Stimulated activated CD4-positive, alpha-beta T cell treated with anti-CD3 and anti-CD28 coated beads, TNF-alpha, amount 100 ng/mL, for 48 hours (primary cell): ENCODE results near the gene CAB39.

Experiments
- DNase-seq, 3 donors: peaks; one replicate each; pipeline ENCODE4 v3.0.0-alpha.2; 2020; ENCODE audit warnings: low read depth in 3 of 3

Gene CAB39

DNA sequence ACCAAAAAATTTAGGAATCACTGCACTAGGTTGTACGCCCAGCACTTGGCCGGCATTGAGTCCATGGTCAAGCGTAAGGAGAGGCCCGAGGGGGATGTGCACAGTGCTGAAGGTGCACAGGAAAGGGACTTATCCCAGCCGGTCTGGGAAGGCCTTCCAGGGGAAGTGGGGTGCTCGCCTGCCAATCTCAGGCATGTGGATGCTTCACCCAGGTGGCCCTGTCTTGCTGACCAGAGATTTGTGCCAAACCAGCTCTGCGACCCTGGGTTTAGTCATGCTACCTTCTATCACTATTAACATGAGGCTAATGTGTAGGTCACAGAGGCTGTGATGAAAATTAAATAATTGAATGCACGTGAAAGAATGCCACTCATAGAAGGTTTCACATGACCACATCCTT lies 150.4 kb downstream of the CAB39 start:
- DNase-seq = no peak

- no peak for DNase-seq
Measured at GRCh38 chr2:230863442-230864121, 150.9 kb downstream of the CAB39 start.

GRCh38 chr2:230864122-230864604 lies 151.5 kb downstream of the CAB39 start:
- DNase-seq = no peak

GRCh38 chr2:230864605-230865306 lies 152.1 kb downstream of the CAB39 start, which contains the start of gene ITM2C:
ITM2C (plus strand) TSS chr2:230864942; CDS start chr2:230865026, 84 bp downstream.
- peak; percentile 26 to 67 (median 64) for DNase-seq

GRCh38 chr2:230865307-230865765 lies 152.7 kb downstream of the CAB39 start:
- no peak for DNase-seq

- no peak for DNase-seq
Measured at GRCh38 chr2:230865766-230866755, 153.4 kb downstream of the CAB39 start.

DNA sequence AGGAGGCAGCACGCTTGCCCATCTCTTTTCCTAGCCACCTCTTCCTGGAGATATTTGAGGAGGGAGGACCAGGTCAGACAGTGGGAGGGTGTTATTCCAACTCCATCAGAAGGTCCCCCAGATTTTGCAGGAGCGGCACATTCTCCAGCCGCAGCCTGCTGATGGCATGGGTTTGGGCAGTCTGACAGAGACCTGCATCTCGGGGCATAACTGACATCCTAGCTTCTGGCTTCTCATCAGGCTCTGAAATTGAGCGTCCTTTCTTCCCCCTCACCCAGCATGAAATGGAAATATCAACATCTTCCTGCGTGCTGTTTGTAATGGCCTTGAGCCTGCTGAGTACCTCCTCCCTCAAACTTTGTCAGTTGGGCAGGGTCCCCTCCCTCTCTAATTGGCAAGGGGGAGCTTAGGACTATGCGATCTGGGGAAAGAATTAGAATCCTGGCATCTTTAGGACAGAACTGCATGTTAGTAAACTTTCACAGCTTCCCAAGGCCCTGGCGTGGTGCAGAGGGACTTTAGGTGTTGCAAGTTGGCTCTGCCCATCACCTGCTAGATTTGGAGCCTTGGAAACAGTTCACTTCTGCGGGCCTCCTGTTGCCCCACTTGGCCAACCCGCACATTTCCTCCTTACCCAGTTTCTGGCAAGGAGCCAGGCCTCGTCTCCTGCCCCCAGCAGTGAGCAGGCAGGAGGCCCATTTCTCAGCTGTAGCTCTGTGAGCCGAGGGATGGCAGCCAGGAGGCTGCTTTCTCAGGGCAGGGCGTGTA lies 154.3 kb downstream of the CAB39 start:
- DNase-seq = no peak

- no peak for DNase-seq
Measured at GRCh38 chr2:230868161-230868946, 155.7 kb downstream of the CAB39 start.

GRCh38 chr2:230868947-230869913 lies 156.6 kb downstream of the CAB39 start:
- DNase-seq = no peak

DNA sequence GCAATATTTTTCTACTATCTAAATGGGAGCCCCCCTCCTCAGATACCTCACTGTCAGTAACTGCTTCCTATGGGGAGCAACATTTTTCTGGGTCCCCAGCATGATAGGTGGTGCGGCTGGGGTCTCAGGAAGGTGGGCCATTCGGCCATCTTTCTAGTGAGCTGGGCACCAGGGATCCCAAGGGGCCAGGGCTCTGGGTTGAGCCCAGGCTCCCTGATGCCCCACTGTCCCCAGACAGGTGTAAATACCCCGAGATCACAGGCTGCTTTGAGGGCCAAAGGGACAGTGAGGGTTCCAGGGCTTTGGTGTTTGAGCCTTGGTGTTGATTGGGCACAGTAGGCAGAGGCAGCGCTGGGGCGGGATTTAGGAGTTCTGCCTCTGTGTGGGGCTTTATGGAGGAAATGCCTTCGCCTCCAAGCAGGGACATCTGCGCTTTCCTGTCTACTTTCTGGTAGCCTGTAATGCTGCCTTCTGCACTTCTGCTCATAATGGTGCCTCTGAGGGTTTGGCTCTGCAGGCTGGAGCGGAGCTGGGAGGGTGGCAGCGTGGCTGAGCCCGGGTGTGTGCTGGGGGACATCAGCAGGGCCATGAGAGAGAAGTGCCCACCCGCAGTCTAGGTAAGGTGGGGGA lies 157.4 kb downstream of the CAB39 start:
- no peak for DNase-seq
